AG10803 (cell line): ENCODE measurements around the gene KLHDC4.

Experiments used
- DNase-seq: peaks from one replicate; pipeline ENCODE4 v3.0.0; 2010; ENCODE audit warnings: low read depth
- H3K4me3 ChIP-seq: 2 replicates; pipeline ENCODE4 v1.5.1; 2011; ENCODE audit warnings: mild to moderate bottlenecking, low read length, control low read depth
- TF ChIP-seq, protein P1 (sequence below): conservative IDR thresholded peaks from 2 replicates; pipeline ENCODE4 v1.5.1; 2011; ENCODE audit warnings: mild to moderate bottlenecking, low read length, control low read depth, inconsistent platforms

Gene KLHDC4

DNA sequence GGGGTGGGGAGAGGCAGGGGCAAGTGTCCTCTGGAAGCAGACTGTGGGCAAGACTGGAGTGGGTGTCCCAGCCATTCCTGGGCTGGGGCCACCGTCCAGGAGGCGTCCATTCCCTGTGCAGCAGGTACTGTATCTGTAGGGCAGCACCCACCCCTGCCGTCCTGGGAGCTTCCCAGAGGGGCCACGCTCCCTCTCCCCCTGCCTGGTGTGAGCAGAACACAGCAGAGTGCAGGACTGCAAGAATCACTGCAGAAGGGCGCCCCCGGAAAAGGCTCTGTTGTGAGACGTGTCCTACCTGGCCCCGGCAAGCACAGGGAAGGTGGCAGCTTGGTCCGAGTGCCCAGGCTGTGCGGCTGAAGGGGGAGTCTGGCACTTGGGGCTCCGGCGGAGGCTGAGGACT, 70.3 kb downstream of the KLHDC4 start:
- no peak for DNase-seq
- no peak overlapping the region for H3K4me3 ChIP-seq
- TF ChIP-seq, protein P1, sequence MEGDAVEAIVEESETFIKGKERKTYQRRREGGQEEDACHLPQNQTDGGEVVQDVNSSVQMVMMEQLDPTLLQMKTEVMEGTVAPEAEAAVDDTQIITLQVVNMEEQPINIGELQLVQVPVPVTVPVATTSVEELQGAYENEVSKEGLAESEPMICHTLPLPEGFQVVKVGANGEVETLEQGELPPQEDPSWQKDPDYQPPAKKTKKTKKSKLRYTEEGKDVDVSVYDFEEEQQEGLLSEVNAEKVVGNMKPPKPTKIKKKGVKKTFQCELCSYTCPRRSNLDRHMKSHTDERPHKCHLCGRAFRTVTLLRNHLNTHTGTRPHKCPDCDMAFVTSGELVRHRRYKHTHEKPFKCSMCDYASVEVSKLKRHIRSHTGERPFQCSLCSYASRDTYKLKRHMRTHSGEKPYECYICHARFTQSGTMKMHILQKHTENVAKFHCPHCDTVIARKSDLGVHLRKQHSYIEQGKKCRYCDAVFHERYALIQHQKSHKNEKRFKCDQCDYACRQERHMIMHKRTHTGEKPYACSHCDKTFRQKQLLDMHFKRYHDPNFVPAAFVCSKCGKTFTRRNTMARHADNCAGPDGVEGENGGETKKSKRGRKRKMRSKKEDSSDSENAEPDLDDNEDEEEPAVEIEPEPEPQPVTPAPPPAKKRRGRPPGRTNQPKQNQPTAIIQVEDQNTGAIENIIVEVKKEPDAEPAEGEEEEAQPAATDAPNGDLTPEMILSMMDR: no peak

DNA sequence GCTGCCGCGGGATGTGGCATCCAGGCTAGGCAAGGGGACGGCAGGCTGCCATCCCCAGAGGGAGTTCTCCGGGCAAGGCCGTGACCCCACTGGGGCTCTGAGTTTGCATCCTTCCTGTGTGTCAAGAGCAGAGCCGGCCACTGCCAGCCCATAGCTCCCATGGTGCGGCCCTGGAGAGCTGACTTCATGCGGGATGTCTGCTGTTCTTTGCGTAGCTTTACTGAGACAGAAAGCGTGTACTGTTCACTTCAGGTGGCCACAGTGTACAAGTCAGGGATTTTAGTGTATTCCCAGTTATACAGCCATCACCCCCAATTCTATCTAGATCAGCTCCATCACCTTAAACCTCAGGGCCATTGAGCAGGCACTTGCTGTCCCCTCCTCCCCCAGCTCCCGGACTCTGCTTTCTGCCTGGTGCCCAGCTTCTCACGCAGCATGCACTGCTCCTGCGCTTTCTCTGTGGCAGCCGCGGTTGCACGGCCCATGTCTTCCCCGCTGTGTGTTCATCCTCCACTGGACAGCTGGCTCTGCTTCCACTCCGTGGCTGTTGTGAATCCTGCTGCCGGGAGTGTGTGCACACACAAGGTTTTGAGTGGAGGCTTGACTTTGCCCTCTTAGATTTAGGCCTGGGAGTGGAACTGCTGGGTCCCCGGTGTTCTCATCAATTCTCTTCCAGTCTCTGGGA, 71.2 kb downstream of the KLHDC4 start:
- no peak for DNase-seq
- TF ChIP-seq, protein P1: no peak
- no peak overlapping the region for H3K4me3 ChIP-seq

DNA sequence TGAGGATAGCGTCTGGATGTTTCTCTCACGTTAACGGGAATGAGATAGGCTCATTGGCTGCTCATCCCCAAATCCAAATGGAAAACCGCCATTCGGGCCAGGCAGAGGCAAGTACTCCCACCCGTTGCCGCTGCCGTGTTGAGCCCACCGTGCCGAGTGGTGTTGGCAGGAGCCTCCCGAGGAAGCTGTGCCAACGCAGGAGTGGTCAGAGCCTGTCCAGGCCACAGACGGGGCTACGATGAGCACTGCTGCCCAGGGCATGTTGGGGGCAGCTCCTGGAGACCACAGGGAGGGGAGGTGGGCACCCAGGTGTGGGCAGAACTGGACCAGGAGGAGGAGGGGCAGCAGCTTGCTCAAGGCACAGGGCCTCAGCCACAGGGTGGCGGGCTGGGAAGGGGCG, 72.0 kb downstream of the KLHDC4 start:
- TF ChIP-seq, protein P1: no peak
- no peak for DNase-seq
- H3K4me3 ChIP-seq: no peak overlapping the region

DNA sequence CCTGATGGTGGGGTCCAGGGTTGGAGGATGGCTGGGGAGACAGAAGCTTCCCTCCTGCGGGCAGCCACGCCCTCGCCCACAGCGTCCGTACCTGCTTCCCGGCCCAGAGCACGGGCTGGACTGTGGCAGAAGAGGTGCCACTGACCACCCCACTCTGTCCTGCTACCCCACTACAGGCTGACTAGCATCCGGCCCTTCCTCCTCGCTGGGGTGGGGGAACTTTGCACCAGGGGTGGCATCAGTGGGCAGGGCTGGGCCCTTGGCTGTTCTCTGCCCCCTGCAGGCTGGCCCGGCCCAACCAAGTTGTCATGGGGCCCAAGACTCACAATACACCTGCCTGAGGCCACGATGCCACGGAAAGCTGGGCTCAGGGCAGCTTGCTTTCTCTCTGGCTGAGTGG, 73.0 kb downstream of the KLHDC4 start:
- TF ChIP-seq, protein P1: no peak
- no peak for DNase-seq
- no peak overlapping the region for H3K4me3 ChIP-seq

DNA sequence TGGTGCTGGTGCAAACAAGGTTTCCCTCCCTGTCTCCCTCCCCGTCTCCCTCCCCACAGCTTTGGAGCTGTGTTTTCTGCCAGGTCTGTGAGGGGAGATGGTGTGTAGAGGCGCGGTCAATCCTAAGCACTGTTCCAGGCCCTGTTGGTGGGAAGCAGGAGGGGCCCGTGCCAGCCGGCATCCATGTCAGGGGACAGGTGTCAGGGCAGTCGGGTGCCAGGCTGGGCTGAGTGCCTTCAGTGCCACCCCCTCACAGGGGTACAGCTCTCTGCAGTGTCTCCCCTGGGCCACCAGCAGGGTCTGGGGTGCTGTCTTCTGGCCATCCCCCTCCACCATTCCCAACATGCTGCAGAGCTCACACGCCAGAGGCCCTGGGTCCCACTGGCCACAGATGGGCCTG, 73.6 kb downstream of the KLHDC4 start:
- TF ChIP-seq, protein P1: no peak
- no peak overlapping the region for H3K4me3 ChIP-seq
- no peak for DNase-seq

DNA sequence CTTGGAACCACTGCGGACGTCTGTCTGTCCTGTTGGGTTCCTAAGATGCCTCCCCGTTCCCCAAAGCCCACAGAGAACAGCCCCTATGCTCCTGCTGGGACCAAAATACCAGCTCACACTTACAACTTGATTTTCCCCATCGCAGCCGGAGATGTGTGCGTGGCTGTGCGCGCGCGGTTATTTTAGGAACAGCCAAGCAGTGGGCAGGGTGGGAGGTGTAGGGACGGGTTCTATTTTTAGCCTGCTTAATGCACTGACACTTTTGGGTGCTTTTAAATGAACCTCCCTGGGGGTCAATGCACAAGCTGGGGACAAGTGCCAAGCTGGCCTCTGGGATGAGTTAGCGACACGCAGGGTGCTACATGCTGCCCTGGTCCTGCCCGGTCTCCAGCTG, 74.1 kb downstream of the KLHDC4 start:
- no peak for DNase-seq
- TF ChIP-seq, protein P1: no peak
- H3K4me3 ChIP-seq: no peak overlapping the region

DNA sequence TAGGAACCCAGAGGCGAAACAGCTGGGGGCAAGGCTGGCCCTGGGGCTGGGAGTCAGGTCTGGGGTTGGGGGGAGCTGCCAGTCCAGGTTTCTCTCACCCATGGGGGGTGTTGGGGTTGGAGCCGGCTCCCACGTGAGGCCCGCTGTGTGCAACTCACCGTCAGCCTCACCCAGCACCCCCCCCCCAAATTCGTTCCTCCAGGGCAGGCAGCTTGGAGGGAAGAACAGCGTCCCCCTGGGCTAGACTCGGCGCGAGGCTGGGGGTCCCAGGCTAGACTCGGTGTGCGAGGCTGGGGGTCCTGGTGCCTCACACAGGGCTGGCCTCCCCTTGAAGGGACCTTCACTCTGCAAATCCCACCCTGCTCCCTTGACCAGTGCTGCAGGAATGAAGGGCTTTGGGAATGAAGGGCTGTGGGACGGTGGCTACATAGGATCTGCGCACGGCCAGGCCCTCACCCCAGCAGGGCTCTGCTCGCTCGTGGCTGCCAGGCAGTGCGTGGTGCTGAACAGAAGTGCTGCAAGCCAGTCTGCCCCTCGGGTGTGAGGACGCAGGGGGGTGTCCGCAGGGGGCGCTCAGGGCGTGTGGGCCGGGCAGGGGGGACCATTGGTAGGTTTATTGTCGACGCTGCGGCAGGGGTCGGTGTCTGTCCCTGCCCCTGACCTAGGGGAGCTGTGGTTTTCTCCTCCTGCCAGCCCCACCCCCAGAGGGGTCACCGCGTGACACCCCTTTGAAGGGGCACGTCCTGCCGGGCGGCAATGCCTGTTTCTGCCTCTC, 74.7 kb downstream of the KLHDC4 start:
- no peak overlapping the region for H3K4me3 ChIP-seq
- no peak for DNase-seq
- TF ChIP-seq, protein P1: no peak
